IMR-90 (cell line): ENCODE data around the gene CYP26A1. TPM values are rescaled to one million over a fixed set of nuclear protein-coding genes. Genes with fewer than 3 reads are reported as not detected.

Experiments
- ATAC-seq: fragments of 200-7000 bp; cut with Tn5 transposase; 2 replicates; pipeline ENCODE4 v1.9.1; 2020; ENCODE audit warnings: low read depth, mild to moderate bottlenecking, moderate library complexity
- BruUV-seq: library from RNA; stranded (reverse); fragments of 400-500 nt; replicated peaks from 2 replicates; lab custom pipeline; 2021; lab: Mats Ljungman, UMichigan
- CTCF ChIA-PET: fragments of 300-600 bp; formaldehyde crosslinking; extraction: SDS; loops from one replicate; lab custom pipeline; 2021; ENCODE audit warnings: antibody characterized with exemption; lab: Yijun Ruan, JAX
- POLR2A ChIA-PET: fragments of 300-600 bp; sonication (Branson Sonifier 250); formaldehyde crosslinking; loops from one replicate; lab custom pipeline; 2022; ENCODE audit warnings: antibody characterized with exemption; ENCODE audit not compliant: unreplicated experiment; lab: Charles Lee
- DNase-seq: peaks from one replicate; pipeline ENCODE4 v3.0.0; 2013
- H2AFZ ChIP-seq: replicated peaks from 2 replicates; pipeline ENCODE3; 2013; ENCODE audit warnings: low read length, mild to moderate bottlenecking; ENCODE audit not compliant: poor library complexity
- H2AK5ac ChIP-seq: 2 replicates; pipeline ENCODE4 v1.6.1; 2013; ENCODE audit warnings: low read depth, low read length, inconsistent platforms
- H2AK9ac ChIP-seq: replicated peaks from 2 replicates; pipeline ENCODE3; 2013; ENCODE audit warnings: mild to moderate bottlenecking, low read depth, low read length, moderate library complexity; ENCODE audit not compliant: poor library complexity
- H2BK120ac ChIP-seq: 2 replicates; pipeline ENCODE4 v1.6.1; 2013; ENCODE audit warnings: low read depth, low read length, inconsistent platforms
- H2BK15ac ChIP-seq: 3 replicates; pipeline ENCODE4 v1.6.1; 2013; ENCODE audit warnings: low read depth, low read length, inconsistent platforms
- H2BK20ac ChIP-seq: 2 replicates; pipeline ENCODE4 v1.6.1; 2013; ENCODE audit warnings: low read depth, mild to moderate bottlenecking, inconsistent platforms, low read length, moderate library complexity
- H2BK5ac ChIP-seq: 2 replicates; pipeline ENCODE4 v1.6.1; 2013; ENCODE audit warnings: mild to moderate bottlenecking, low read depth, low read length, inconsistent platforms; ENCODE audit not compliant: poor library complexity, severe bottlenecking
- H3K14ac ChIP-seq: replicated peaks from 2 replicates; pipeline ENCODE4 v1.6.1; 2013; ENCODE audit warnings: low read depth, low read length, inconsistent platforms
- H3K18ac ChIP-seq: 2 replicates; pipeline ENCODE4 v1.6.1; 2013; ENCODE audit warnings: low read depth, low read length, control low read depth
- H3K23ac ChIP-seq: 2 replicates; pipeline ENCODE4 v1.6.1; 2013; ENCODE audit warnings: low read depth, low read length, inconsistent platforms
- H3K27ac ChIP-seq: 2 replicates; pipeline ENCODE4 v1.5.1; 2013; ENCODE audit warnings: mild to moderate bottlenecking, control low read depth, low read length; ENCODE audit not compliant: insufficient read depth
- H3K27me3 ChIP-seq: 2 replicates; pipeline ENCODE4 v1.6.1; 2013; ENCODE audit warnings: low read length; ENCODE audit not compliant: control insufficient read depth, insufficient read depth
- H3K36me3 ChIP-seq: 2 replicates; pipeline ENCODE4 v1.6.1; 2013; ENCODE audit warnings: low read length, mixed read lengths; ENCODE audit not compliant: control insufficient read depth, insufficient read depth
- H3K4ac ChIP-seq: 2 replicates; pipeline ENCODE4 v1.6.1; 2013; ENCODE audit warnings: low read depth, low read length, inconsistent platforms
- H3K4me1 ChIP-seq: 2 replicates; pipeline ENCODE4 v1.6.1; 2013; ENCODE audit warnings: low read length, mixed read lengths; ENCODE audit not compliant: control insufficient read depth, insufficient read depth
- H3K4me2 ChIP-seq: 2 replicates; pipeline ENCODE4 v1.6.1; 2013; ENCODE audit warnings: low read depth, mild to moderate bottlenecking, control low read depth, low read length, moderate library complexity
- H3K4me3 ChIP-seq: 2 replicates; pipeline ENCODE4 v1.5.1; 2013; ENCODE audit warnings: low read depth, mild to moderate bottlenecking, control low read depth, low read length, moderate library complexity; ENCODE audit not compliant: insufficient read depth
- H3K56ac ChIP-seq: 2 replicates; pipeline ENCODE4 v1.6.1; 2013; ENCODE audit warnings: low read length, inconsistent platforms; ENCODE audit not compliant: insufficient read depth; ENCODE audit errors: extremely low read depth
- H3K79me1 ChIP-seq, 2 experiments: 2 replicates each; pipeline ENCODE4 v1.6.1; 2013; ENCODE audit warnings: low read length in 2 of 2, inconsistent platforms in 1 of 2, low read depth in 1 of 2
- H3K9ac ChIP-seq: 2 replicates; pipeline ENCODE4 v1.6.1; 2013; ENCODE audit warnings: low read depth, low read length, control low read depth
- H3K9me1 ChIP-seq: 2 replicates; pipeline ENCODE4 v1.6.1; 2013; ENCODE audit warnings: low read length, inconsistent platforms; ENCODE audit not compliant: insufficient read depth
- H3K9me3 ChIP-seq: 2 replicates; pipeline ENCODE4 v1.6.1; 2013; ENCODE audit warnings: low read length; ENCODE audit not compliant: control insufficient read depth, insufficient read depth
- H4K20me1 ChIP-seq: 2 replicates; pipeline ENCODE4 v1.6.1; 2013; ENCODE audit warnings: low read length, inconsistent platforms; ENCODE audit not compliant: insufficient read depth
- H4K5ac ChIP-seq: 2 replicates; pipeline ENCODE4 v1.6.1; 2013; ENCODE audit warnings: mild to moderate bottlenecking, low read depth, low read length, control low read depth
- H4K8ac ChIP-seq, 2 experiments: 2 replicates each; pipeline ENCODE4 v1.6.1; 2013; ENCODE audit warnings: low read depth in 2 of 2, low read length in 2 of 2, control low read depth in 1 of 2, inconsistent platforms in 1 of 2
- H4K91ac ChIP-seq: 2 replicates; pipeline ENCODE4 v1.6.1; 2013; ENCODE audit warnings: low read depth, low read length, inconsistent platforms; ENCODE audit not compliant: insufficient read depth
- MAZ ChIP-seq: IDR thresholded peaks from 2 replicates; pipeline ENCODE4 v1.6.1; 2012; ENCODE audit warnings: low read depth, mild to moderate bottlenecking, low read length, improper control_type of control experiment, moderate library complexity, borderline replicate concordance
- MXI1 ChIP-seq: IDR thresholded peaks from 2 replicates; pipeline ENCODE4 v1.6.1; 2012; ENCODE audit warnings: low read depth, mild to moderate bottlenecking, low read length, moderate library complexity, borderline replicate concordance
- POLR2A ChIP-seq: IDR thresholded peaks from 2 replicates; pipeline ENCODE4 v1.6.1; 2012; ENCODE audit warnings: mild to moderate bottlenecking, low read depth, low read length
- RAD21 ChIP-seq: IDR thresholded peaks from 2 replicates; pipeline ENCODE4 v1.6.1; 2012; ENCODE audit warnings: low read length, improper control_type of control experiment
- SMC3 ChIP-seq: fragments of 150-350 bp; IDR thresholded peaks from 2 replicates; pipeline ENCODE4 v1.6.1; 2016; ENCODE audit warnings: low read depth, mild to moderate bottlenecking, antibody characterized with exemption, low read length, moderate library complexity
- WGBS, 2 experiments: methylation state at CpG; one replicate each; pipeline versions ENCODE4 v1.1.5 to v1.1.7; 2013; ENCODE audit warnings: missing lambda C conversion rate in 2 of 2; ENCODE audit not compliant: insufficient read length in 1 of 2; ENCODE audit errors: extremely low coverage in 2 of 2; 5-methylcytosine and 5-hydroxymethylcytosine counted together
- dilution Hi-C: fragments of 300-500 bp; cut with HindIII; formaldehyde crosslinking; loops from one replicate; pipeline ENCODE4 v1.14.3; 2018; ENCODE audit warnings: low sequenced_read_pairs; ENCODE audit not compliant: unreplicated experiment
- in situ Hi-C: fragments of 300-500 bp; cut with MboI; formaldehyde crosslinking; loops from 3 replicates; pipeline ENCODE4 v1.14.3; 2019; ENCODE audit warnings: low sequenced_read_pairs, inconsistent platforms, mixed read lengths
- intact Hi-C: fragments of 100-400 bp; cut with micrococcal nuclease; formaldehyde crosslinking; loops from 2 replicates; pipeline ENCODE4 v1.10.0; 2022
- polyA plus RNA-seq, 3 experiments: library from polyadenylated mRNA; depleted of rRNA; stranded (reverse); fragments of >200 nt; gene quantifications; 2 replicates each; pipeline ENCODE4 v1.2.3, GENCODE V29; 2012; ENCODE audit warnings: low replicate concordance in 1 of 3
- total RNA-seq: library from RNA; depleted of rRNA; stranded (reverse); fragments of >200 nt; gene quantifications from 2 replicates; pipeline ENCODE4 v1.2.3, GENCODE V29; 2012
- TF ChIP-seq, protein P1 (sequence below): conservative IDR thresholded peaks from 2 replicates; pipeline ENCODE4 v1.5.1; 2012; ENCODE audit warnings: mild to moderate bottlenecking, low read depth, low read length, improper control_type of control experiment

The CYP26A1 gene
- total and polyA plus RNA-seq, 2 of the 4 experiments (the other 2 are of a cell fraction), result 0.15 TPM; not detected in 1

GRCh38 chr10:93062514-93063143 lies 11.1 kb upstream of the CYP26A1 start:
- Histone ChIP-seq H2BK120ac (no peak overlapping the region), H4K8ac (peak overlapping the region in 1 of 2 experiments; percentile 52; a peak in 1 of 4 replicates), H3K56ac (no peak overlapping the region), H3K4me2 (peak overlapping the region; percentile 83), H2BK15ac (no peak overlapping the region), H3K27ac (no peak overlapping the region), H3K27me3 (peaks cover 74% of the 10 kb centered on the region), H4K20me1 (peaks cover 4% of the 10 kb centered on the region; the same call in 1 of the 2 replicates), H2AK9ac (peak overlapping the region; percentile 38), H2BK5ac (no peak overlapping the region), H2AFZ (peak overlapping the region; percentile 89), H2BK20ac (no peak overlapping the region; the same call in 1 of the 2 replicates), H2AK5ac (no peak overlapping the region), H4K5ac (no peak overlapping the region), H3K79me1 (no peaks in the 10 kb centered on the region), H3K9ac (no peak overlapping the region), H3K9me3 (no peaks in the 10 kb centered on the region), H3K14ac (no peak overlapping the region; the same call in 1 of the 2 replicates), H3K36me3 (no peaks in the 10 kb centered on the region; the same call in 1 of the 2 replicates), H3K4me1 (peaks cover 6% of the 10 kb centered on the region; the same call in 1 of the 2 replicates), H3K18ac (no peak overlapping the region), H4K91ac (no peak overlapping the region), H3K4me3 (peak overlapping the region; percentile 36), H3K4ac (no peak overlapping the region), H3K9me1 (no peaks in the 10 kb centered on the region), H3K23ac (0 out of 2 replicates have a peak overlapping the region, but pooled peaks have one; percentile 73)
- in situ Hi-C loops, result no loop called here
- ATAC-seq (peak; percentile 73), DNase-seq (peak; percentile 44)
- WGBS, 2 experiments, result 4% methylated on average over 38 of the region's 68 CpGs; no CpG with 5 or more reads in 1 of the 2 experiments
- dilution Hi-C loops, result no loop called here
- ChIA-PET CTCF (interaction anchor here (0.7 to 1.1 kb wide), 2 partner anchors 9 kb away, joined by 4 to 6 read pairs; no protein-coding TSS in a partner anchor), POLR2A (no interaction called here)
- no TSS peak for BruUV-seq
- peak; percentile 27; the same call in 1 of the 2 replicates for TF ChIP-seq RAD21
- no peak for TF ChIP-seq MXI1
- 0 out of 2 replicates have a peak, but pooled peaks have one; percentile 21 for TF ChIP-seq SMC3
- no peak for TF ChIP-seq MAZ
- TF ChIP-seq, protein P1, sequence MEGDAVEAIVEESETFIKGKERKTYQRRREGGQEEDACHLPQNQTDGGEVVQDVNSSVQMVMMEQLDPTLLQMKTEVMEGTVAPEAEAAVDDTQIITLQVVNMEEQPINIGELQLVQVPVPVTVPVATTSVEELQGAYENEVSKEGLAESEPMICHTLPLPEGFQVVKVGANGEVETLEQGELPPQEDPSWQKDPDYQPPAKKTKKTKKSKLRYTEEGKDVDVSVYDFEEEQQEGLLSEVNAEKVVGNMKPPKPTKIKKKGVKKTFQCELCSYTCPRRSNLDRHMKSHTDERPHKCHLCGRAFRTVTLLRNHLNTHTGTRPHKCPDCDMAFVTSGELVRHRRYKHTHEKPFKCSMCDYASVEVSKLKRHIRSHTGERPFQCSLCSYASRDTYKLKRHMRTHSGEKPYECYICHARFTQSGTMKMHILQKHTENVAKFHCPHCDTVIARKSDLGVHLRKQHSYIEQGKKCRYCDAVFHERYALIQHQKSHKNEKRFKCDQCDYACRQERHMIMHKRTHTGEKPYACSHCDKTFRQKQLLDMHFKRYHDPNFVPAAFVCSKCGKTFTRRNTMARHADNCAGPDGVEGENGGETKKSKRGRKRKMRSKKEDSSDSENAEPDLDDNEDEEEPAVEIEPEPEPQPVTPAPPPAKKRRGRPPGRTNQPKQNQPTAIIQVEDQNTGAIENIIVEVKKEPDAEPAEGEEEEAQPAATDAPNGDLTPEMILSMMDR, result peak; percentile 63
- TF ChIP-seq POLR2A, result no peak
- intact Hi-C loops, result no loop called here
